Mesothelial cell of epicardium (in vitro differentiated cells): ENCODE results near the gene ITGA8. TPM values are rescaled to one million over a fixed set of nuclear protein-coding genes. Genes with fewer than 3 reads are reported as not detected.

Source experiments
- DNase-seq, 2 experiments: peaks; one replicate each; pipeline ENCODE4 v3.0.0; 2021; ENCODE audit warnings: low spot score in 2 of 2; ENCODE audit not compliant: unreplicated experiment in 2 of 2
- H3K27ac Mint-ChIP-seq: 2 replicates; pipeline ENCODE4 v1.8.0; 2021; ENCODE audit warnings: mixed read lengths
- H3K27me3 Mint-ChIP-seq: 2 replicates; pipeline ENCODE4 v1.8.0; 2021; ENCODE audit warnings: low read depth, mixed read lengths
- H3K36me3 Mint-ChIP-seq: 2 replicates; pipeline ENCODE4 v1.8.0; 2021; ENCODE audit warnings: mixed read lengths
- H3K4me1 Mint-ChIP-seq: 2 replicates; pipeline ENCODE4 v1.8.0; 2021; ENCODE audit warnings: mixed read lengths
- H3K4me3 Mint-ChIP-seq: 2 replicates; pipeline ENCODE4 v1.8.0; 2021; ENCODE audit warnings: mild to moderate bottlenecking, moderate library complexity, mixed read lengths
- H3K9me3 Mint-ChIP-seq: 2 replicates; pipeline ENCODE4 v1.8.0; 2021; ENCODE audit warnings: mixed read lengths
- total RNA-seq: library from RNA; stranded (reverse); gene quantifications from 3 replicates; pipeline ENCODE4 v1.2.1, GENCODE V29; 2021
- TF ChIP-seq, protein P1 (sequence below): fragments of 200-600 bp; sonication (generic); IDR thresholded peaks from one replicate; pipeline ENCODE4 v1.5.0; 2021; ENCODE audit warnings: antibody characterized with exemption; ENCODE audit not compliant: unreplicated experiment

ITGA8 gene
- total RNA-seq, 1 donor from 2014 or later, result 21.7 TPM

DNA sequence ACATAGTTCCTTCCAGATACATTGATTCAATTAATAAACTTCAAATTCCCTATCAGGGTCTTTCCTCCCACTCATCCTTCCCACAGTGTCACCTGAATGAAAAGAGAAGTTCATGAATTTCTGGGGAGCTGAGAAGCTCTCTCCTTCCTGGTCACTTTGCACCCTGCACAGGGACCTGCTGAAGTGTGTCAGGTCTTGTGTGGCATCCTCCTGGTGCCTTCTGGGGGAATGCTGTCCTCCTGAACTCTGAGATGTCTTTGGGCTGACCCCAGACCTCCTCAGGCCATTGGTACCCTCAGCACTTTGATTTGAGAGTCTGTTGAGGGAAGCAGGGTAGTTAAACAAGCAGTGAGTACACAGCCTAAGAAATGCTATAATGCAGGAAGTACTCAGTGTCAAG, 39.5 kb upstream of the ITGA8 start:
- Mint-ChIP-seq H3K27ac (no peak overlapping the region), H3K36me3 (no peaks in the 10 kb centered on the region), H3K27me3 (peaks cover 30% of the 10 kb centered on the region), H3K4me3 (no peak overlapping the region), H3K4me1 (no peaks in the 10 kb centered on the region), H3K9me3 (peaks cover under 1% of the 10 kb centered on the region)
- DNase-seq, result no peak
- TF ChIP-seq, protein P1, sequence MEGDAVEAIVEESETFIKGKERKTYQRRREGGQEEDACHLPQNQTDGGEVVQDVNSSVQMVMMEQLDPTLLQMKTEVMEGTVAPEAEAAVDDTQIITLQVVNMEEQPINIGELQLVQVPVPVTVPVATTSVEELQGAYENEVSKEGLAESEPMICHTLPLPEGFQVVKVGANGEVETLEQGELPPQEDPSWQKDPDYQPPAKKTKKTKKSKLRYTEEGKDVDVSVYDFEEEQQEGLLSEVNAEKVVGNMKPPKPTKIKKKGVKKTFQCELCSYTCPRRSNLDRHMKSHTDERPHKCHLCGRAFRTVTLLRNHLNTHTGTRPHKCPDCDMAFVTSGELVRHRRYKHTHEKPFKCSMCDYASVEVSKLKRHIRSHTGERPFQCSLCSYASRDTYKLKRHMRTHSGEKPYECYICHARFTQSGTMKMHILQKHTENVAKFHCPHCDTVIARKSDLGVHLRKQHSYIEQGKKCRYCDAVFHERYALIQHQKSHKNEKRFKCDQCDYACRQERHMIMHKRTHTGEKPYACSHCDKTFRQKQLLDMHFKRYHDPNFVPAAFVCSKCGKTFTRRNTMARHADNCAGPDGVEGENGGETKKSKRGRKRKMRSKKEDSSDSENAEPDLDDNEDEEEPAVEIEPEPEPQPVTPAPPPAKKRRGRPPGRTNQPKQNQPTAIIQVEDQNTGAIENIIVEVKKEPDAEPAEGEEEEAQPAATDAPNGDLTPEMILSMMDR, result no peak

DNA sequence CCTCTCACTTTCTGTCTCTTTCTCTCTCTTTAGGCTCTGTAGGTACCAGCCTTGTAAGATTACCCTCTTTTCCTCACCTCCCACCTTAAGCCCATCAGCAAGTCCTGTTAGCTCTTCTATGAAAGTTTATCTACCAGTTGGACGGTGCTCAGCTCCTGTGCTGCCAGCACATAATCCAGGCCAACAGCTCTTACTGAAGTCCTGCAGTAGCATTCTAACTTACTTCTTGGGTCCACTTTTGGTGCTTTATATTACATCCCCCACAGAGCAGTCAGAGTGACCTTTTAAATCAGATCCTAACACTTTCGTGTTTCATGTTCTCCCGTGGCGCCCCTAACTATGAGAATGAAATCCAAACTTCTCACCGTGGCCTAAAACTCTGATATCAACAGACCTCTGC, 38.9 kb upstream of the ITGA8 start:
- Mint-ChIP-seq H3K4me1 (no peaks in the 10 kb centered on the region), H3K36me3 (no peaks in the 10 kb centered on the region), H3K9me3 (no peaks in the 10 kb centered on the region), H3K27me3 (peaks cover 30% of the 10 kb centered on the region), H3K27ac (no peak overlapping the region), H3K4me3 (no peak overlapping the region)
- TF ChIP-seq, protein P1, result no peak
- DNase-seq, result no peak

DNA sequence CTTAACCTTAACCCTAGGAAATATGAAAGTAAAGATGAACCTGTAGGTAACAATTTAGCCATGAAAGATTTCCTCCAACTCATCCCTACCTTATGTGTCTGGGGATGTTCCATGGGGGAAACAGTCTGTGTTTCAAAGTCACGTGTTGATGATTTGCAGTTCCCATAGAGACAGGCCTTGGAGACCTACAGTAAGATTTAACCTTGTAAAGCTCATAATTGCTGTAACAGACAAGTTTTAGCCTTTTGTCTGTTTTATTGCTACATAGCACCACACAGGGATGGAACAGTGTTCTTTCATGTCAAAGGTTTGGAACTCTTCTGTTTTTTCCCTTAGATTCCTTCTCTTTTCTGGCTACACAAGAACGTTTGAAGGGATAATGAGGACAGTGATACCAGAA, 35.2 kb upstream of the ITGA8 start:
- TF ChIP-seq, protein P1, result no peak
- H3K27me3 Mint-ChIP-seq, result peaks cover 32% of the 10 kb centered on the region
- H3K4me1 Mint-ChIP-seq, result no peaks in the 10 kb centered on the region
- no peaks in the 10 kb centered on the region for H3K9me3 Mint-ChIP-seq
- no peak for DNase-seq
- H3K4me3 Mint-ChIP-seq, result no peak overlapping the region
- no peaks in the 10 kb centered on the region for H3K36me3 Mint-ChIP-seq
- no peak overlapping the region for H3K27ac Mint-ChIP-seq

DNA sequence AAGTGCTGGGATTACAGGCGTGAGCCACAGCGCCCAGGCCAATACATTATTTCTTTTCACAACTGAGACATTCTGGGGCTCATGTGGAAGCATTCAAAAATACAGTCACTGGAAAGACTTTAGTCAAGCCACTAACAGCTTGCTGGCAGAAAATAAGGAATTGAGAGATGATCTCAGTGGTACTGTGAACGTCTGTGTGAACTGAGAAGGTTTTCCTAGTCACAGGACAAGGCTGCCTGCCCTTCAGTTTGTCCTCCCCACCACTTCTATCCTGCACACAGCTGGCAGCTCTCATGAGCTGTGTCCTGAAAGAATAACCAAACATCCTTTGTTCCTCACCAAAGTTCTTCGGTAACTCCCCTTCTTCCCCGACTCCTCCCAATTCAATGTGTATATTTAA, 31.3 kb upstream of the ITGA8 start:
- Mint-ChIP-seq H3K9me3 (no peaks in the 10 kb centered on the region), H3K4me1 (no peaks in the 10 kb centered on the region), H3K27ac (no peak overlapping the region), H3K36me3 (no peaks in the 10 kb centered on the region), H3K4me3 (no peak overlapping the region), H3K27me3 (peaks cover 14% of the 10 kb centered on the region)
- TF ChIP-seq, protein P1, result no peak
- DNase-seq, result no peak

DNA sequence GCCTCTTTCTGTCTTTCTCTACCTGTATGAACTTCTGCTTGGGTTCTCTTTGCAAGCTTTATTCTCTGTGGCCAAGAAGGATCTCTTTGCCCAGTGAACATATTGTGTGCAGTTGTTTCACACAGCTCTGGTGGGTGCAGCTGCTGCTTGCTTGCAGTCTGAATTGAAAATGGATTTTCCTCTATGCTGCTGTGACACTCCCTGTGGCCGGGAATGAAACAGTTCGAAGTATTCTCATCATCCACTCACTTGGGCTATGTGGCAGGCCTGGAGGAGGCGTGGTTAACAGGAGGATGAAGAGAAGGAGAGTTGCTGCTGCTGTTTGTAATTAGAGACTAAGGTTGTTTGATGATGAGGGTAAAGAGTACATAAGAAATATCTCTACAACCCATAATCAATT, 28.4 kb upstream of the ITGA8 start:
- H3K36me3 Mint-ChIP-seq, result no peaks in the 10 kb centered on the region
- no peaks in the 10 kb centered on the region for H3K9me3 Mint-ChIP-seq
- H3K27me3 Mint-ChIP-seq, result peaks cover 12% of the 10 kb centered on the region
- no peak overlapping the region for H3K27ac Mint-ChIP-seq
- TF ChIP-seq, protein P1, result no peak
- no peaks in the 10 kb centered on the region for H3K4me1 Mint-ChIP-seq
- no peak overlapping the region for H3K4me3 Mint-ChIP-seq
- DNase-seq, result no peak

DNA sequence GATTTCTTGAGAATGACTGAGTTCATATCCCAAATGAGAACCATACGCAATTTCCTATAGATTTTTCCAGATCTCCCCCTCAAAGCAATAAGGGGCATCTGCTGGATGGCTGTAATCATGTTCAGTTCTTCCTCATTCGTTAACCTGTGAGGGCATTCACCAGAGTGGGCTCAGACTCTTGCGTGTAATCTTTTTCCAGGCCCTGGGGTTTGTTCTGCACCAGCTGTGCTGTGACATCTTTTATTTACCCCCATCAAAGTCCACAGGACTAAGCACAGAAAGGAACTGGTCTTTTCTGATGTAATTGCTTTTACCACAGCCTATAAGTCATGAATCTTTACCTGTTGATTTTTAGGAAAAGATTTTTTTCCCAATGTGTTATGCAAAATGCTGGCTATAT, 27.9 kb upstream of the ITGA8 start:
- no peak overlapping the region for H3K4me3 Mint-ChIP-seq
- H3K27ac Mint-ChIP-seq, result no peak overlapping the region
- no peaks in the 10 kb centered on the region for H3K9me3 Mint-ChIP-seq
- TF ChIP-seq, protein P1, result no peak
- no peak for DNase-seq
- peaks cover 8% of the 10 kb centered on the region for H3K27me3 Mint-ChIP-seq
- no peaks in the 10 kb centered on the region for H3K4me1 Mint-ChIP-seq
- no peaks in the 10 kb centered on the region for H3K36me3 Mint-ChIP-seq
